GM06990 (cell line): ENCODE results near the gene GIPC3.

ENCODE experiments used
- DNase-seq: peaks from one replicate; pipeline ENCODE4 v3.0.0-alpha.2; 2011; ENCODE audit not compliant: insufficient read length; ENCODE audit errors: extremely low read depth
- H3K27me3 ChIP-seq: replicated peaks from 2 replicates; pipeline ENCODE4 v1.6.0; 2011; ENCODE audit warnings: low read length; ENCODE audit not compliant: control insufficient read depth, insufficient read depth
- H3K36me3 ChIP-seq: 2 replicates; pipeline ENCODE4 v1.5.1; 2011; ENCODE audit warnings: low read length; ENCODE audit not compliant: control insufficient read depth, insufficient read depth
- H3K4me3 ChIP-seq: replicated peaks from 2 replicates; pipeline ENCODE4 v1.5.1; 2011; ENCODE audit warnings: low read depth, mild to moderate bottlenecking, control low read depth, low read length
- CTCF ChIP-seq: IDR thresholded peaks from 2 replicates; pipeline ENCODE4 v1.5.1; 2011; ENCODE audit warnings: low read length, control low read depth, mild to moderate bottlenecking, inconsistent platforms; ENCODE audit not compliant: insufficient read depth, poor library complexity, severe bottlenecking

Gene GIPC3

DNA sequence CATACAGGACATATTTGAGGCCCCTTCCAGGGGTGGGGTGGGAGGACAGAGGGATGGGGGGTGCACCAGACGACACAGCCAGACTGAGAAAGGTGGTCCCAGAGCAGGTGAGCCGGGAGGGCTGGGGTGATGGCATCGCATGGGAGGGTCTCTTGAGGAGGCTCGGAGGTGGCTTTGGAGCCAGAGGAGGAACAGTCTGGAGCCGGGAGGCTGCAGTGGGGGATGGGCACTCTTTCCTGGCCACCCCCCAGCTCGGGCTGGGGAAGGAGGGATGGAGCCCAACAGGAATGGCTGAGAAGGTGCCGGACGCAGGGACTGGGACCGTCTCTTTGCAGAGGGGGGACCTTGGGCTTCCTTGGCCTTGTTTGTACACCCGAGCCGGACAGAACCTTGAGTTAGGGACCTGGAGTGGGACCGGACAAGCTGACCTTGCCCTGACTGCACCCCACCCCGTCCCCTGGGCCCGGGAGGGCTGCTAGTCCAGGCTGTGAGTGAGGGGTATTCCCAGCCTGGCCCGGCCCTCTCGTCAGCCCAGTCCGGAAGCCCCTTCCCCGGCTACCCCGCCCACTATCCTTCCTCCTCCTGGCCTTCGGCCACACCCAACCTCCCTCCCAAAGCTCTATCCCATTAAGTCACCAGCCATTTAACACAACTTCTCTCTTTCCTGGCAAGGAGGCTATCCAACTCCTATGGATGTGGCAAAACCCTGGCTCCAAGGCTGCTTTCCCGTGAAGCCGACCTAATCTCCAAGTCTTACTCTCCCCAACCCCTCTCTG lies 22.2 kb downstream of the GIPC3 start:
- no peak overlapping the region for H3K4me3 ChIP-seq
- DNase-seq, result no peak

GRCh38 chr19:3608079-3608641 lies 22.9 kb downstream of the GIPC3 start:
- peaks cover 14% of the 10 kb centered on the region for H3K36me3 ChIP-seq
- DNase-seq, result no peak
- H3K27me3 ChIP-seq, result no peaks in the 10 kb centered on the region
- H3K4me3 ChIP-seq, result no peak overlapping the region
- no peak for TF ChIP-seq CTCF

More for the DNA sequence above, 22.2 kb downstream of the GIPC3 start:
- Histone ChIP-seq H3K36me3 (peaks cover 13% of the 10 kb centered on the region), H3K27me3 (no peaks in the 10 kb centered on the region)
- no peak for TF ChIP-seq CTCF

GRCh38 chr19:3608750-3609322 lies 23.6 kb downstream of the GIPC3 start:
- H3K36me3 ChIP-seq, result peaks cover 14% of the 10 kb centered on the region
- no peak for TF ChIP-seq CTCF
- H3K4me3 ChIP-seq, result no peak overlapping the region
- H3K27me3 ChIP-seq, result no peaks in the 10 kb centered on the region
- no peak for DNase-seq

DNA sequence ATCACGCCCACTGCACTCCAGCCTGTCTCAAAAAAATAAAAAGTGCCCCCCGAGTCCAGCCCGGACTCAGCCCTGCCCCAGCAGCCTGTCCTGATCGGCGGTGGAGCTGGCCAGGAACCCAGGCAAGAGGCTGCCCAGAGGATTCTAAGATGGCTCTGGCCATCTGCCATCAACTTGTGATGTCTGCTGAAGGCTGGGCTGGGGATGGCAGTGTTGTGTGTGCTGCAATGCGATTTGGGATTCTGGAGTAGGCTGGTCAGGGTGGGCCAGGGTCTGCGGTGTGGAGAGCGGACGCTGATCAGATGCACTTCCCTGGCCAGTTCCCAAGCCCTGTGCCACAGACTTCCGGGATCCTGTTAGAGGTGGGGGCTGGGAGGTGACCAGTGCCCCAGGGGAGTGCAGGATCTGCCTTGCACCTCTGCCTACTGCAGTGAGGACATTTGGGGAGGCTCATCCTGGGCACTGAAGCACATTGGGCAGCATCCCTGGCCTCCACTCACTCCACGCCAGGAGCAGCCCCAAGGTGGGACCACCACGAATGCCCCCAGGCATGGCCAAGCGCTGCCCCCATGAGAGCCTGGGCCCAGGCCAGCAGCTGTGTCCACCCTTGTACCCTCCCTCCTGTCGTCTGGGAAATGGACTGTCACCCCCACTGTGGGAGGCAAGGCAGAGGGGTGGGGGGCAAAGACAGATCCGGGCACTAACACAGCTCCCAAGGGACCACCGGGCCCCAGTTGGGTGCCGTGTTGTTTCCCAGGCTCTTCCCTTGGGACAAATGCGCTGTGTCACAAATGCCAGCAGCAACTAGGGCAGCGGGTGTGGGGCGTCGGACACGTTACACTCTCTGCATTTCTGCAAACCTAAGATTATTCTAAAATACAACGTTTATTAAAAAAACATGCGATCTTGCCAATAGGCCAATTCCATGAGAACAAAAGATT lies 24.8 kb downstream of the GIPC3 start:
- no peak for TF ChIP-seq CTCF
- Histone ChIP-seq H3K36me3 (peaks cover 14% of the 10 kb centered on the region), H3K27me3 (no peaks in the 10 kb centered on the region), H3K4me3 (no peak overlapping the region)
- DNase-seq, result no peak

- no peaks in the 10 kb centered on the region for H3K27me3 ChIP-seq
- no peak overlapping the region for H3K4me3 ChIP-seq
- no peak for TF ChIP-seq CTCF
- no peak for DNase-seq
- peaks cover 16% of the 10 kb centered on the region for H3K36me3 ChIP-seq
Measured at GRCh38 chr19:3610745-3611717, 25.8 kb downstream of the GIPC3 start.
